ENCODE measurements around the gene ADGRE3. TPM values are rescaled to one million over a fixed set of nuclear protein-coding genes. Genes with fewer than 3 reads are reported as not detected.

ADGRE3 gene
- not detected in 2 replicates for total RNA-seq (2014; rRNA removed; shearing (Covaris generic))

GRCh38 chr19:14674764-14675163 is at the start of gene ADGRE3:
Gene ADGRE3, minus strand, starts transcription at chr19:14674844. Its CDS starts 74 bp downstream, at chr19:14674770.
- DNase-seq (ENCODE audit: low read depth) = no peak

DNA sequence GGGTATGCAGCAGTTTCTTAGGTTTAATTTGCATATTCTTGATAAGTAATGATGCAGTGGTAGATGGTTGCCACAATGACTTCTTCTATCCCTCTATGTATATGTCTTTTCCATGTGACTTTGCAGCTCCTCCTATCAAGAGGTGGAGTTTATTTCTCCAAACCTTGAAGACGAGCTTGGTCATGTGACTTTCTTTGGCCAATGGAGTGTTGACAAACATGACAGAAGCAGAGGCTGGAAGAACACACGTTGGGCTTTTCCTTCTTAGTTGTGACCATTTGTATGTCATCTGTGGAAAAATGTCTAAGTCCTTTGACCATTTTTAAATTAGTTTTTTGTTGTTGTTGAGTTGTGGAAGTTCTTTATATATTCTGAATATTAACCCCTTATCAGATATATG is 47.5 kb upstream of the ADGRE3 start:
- no peak for DNase-seq (ENCODE audit: low read depth)

DNA sequence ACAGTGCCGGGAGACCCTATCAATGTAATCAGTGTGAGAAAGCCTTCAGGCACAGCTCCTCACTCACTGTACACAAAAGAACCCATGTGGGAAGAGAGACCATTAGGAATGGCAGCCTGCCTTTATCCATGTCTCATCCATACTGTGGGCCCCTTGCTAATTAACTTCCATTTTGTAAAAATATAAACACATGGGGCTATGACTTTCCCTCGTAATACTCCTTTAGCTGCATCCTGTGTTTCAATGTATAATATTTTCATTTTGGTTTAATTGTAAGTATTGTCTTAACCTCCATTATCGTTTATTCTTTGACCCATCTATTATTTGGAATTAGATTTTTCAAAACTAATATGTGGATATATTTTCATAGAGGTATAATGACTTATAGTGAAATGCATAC is 44.5 kb upstream of the ADGRE3 start:
- DNase-seq (ENCODE audit: low read depth) = no peak

DNA sequence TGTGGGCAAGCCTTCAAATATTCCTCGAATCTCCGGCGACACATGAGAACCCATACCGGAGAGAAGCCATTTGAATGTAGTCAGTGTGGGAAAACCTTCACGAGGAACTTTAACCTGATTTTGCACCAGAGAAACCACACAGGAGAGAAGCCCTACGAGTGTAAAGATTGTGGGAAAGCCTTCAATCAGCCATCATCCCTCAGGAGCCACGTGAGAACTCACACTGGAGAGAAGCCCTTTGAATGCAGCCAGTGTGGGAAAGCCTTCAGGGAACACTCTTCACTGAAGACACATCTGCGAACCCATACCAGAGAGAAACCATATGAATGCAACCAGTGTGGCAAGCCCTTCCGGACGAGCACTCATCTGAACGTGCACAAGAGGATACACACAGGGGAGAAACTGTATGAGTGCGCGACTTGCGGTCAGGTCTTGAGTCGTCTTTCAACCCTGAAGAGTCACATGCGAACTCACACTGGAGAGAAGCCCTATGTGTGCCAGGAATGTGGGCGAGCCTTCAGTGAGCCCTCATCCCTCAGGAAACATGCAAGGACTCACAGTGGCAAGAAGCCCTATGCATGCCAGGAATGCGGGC is 44.0 kb upstream of the ADGRE3 start:
- DNase-seq (ENCODE audit: low read depth) = no peak

DNA sequence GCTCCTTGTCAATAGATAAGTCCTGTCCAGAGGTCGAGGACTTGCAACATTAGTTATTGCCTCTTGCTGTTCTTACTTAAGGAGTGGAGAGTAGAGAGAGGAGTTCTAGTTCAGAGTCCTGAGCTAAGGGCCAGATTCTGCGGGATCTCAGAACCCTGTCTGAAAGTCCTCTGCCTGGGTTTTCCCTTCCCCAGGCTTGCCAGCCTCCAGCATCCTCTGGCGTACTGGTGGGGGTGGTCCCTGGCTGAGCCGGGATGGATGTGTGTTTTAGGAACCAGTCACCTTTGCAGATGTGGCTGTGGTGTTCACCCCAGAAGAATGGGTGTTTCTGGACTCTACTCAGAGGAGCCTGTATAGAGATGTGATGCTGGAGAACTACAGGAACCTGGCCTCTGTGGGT is 41.2 kb upstream of the ADGRE3 start:
- DNase-seq (ENCODE audit: low read depth) = no peak

DNA sequence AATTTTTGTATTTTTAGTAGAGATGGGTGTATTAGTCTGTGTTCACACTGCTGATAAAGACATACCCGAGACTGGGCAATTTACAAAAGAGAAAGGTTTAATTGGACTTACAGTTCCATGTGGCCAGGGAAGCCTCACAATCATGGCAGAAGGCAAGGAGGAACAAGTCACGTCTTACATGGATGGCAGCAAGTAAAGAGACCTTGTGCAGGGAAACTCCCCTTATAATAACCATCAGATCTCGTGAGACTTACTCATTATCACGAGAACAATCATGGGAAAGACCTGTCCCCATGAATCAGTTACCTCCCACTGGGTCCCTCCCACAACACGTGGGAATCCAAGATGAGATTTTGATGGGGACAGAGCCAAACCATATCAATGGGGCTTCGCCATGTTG is 29.8 kb upstream of the ADGRE3 start:
- no peak for DNase-seq (ENCODE audit: low read depth)

DNA sequence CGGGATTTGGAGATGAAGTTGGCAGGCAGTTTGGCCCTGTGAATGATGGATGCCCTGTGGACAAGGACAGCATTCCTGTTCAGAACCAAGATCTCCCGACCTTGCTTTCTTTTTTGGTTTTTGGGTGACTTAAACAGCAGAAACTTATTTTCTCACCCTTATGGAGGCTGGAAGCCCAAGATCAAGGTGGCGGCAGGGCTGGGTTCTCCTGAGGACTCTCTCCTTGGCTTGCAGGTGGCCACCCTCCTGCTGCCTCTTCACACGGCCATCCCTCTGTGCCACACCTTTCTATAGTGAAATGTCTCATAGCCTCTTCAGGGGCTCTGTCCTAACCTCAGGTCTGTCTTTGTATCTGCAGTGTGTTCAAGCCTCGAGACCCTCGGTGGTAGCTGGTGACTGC is 29.2 kb upstream of the ADGRE3 start:
- no peak for DNase-seq (ENCODE audit: low read depth)

- no peak for DNase-seq (ENCODE audit: low read depth)
These were observed 26.2 kb upstream of the ADGRE3 start for GRCh38 chr19:14700711-14701375.

DNA sequence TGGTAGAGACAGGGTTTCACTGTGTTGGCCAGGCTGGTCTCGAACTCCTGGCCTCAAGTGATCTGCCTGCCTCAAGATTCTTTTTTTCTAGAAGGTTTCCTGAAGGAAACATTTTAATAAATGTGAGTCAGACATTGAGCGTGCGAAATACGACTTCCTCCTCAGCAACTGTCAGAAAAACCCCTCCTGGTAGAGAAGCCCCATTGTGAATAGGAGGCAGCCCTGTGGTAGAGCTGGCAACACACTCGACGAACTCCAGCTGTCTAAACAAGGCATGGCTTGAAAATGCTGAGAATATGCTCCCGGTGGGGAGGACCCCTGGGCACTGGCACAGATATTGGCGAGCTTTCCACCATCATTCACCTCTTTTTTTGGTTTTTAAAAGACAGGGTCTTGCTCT is 25.0 kb upstream of the ADGRE3 start:
- DNase-seq (ENCODE audit: low read depth) = peak; percentile 41

GRCh38 chr19:14695471-14695870 is 20.8 kb upstream of the ADGRE3 start:
- DNase-seq (ENCODE audit: low read depth) = no peak

DNA sequence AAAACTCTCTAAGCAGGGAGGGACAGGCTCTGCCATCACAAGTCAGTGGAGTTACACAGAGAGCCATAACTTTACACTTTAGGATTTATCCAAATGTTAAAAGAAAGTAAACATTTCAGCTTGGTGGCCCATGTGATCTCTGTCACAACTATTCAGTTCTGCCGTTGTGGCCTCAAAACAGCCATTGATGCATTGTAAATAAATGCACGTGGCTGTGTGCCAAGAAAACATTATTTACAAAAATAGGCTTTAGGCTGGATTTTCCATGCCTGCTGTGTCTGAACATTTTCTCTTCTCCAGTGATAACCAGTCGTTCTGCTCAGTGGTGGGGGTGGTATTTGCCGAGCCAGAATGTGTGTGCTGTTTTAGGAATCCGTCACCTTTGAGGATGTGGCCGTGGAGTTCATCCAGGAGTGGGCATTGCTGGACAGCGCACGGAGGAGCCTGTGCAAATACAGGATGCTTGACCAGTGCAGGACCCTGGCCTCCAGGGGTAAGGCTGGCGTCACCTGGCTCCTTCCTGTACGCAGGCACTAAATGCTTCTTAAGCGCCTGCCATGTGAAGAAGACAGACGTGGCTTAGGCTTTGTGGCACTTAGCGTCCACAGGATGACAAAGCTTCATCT is 20.1 kb upstream of the ADGRE3 start:
- DNase-seq (ENCODE audit: low read depth) = no peak

DNA sequence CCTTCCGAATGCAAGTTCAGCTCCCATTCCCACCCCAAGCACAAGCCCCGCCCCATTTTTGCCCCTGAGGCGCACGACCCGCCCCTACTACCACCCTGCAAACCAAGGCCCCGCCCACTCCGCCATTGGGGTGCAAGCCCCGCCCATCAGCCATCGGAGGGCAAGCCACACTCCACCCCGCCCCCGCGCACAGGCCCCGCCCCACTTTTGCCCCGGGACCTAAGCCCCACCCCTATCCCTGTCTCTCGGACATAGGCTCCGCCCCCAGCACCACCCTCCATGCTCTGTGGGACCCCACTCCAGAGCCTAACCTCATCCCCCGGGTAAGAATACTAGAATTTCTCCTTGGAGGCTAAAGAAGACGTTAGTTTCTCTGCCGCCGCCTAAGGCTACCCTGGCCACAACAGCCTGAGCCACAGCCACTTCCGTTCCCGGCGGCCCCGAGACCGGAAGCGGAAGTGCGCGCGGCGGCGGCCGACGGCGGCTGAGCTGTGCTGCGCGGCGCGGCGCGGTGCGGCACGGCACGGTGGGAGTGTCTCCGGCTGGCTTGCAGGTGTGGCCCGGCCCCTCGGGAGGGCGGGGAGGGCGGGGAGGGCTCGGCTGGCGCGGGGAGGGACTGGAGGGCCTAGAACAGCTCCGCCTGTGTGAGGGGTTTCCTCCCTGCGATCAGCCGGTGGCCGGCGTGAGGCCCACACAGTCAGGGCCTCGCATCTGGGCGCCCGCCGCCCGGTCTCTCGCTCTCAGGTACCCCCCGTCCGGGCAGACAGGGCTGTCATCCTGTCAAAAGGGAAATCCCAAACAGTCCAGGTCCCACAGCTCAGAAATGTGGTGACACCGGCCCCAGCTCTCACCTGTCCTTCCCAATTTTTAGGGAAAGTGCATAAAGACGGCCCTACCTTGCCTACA is 15.2 kb upstream of the ADGRE3 start, which contains the start of gene ZNF333:
Gene ZNF333, plus strand, starts transcription at position 451 of the 906 bp plus-strand sequence. CDS start 3,444 bp downstream, outside the sequence.
- DNase-seq (ENCODE audit: low read depth) = peak; percentile 85

GRCh38 chr19:14686411-14686810 is 11.8 kb upstream of the ADGRE3 start:
- DNase-seq (ENCODE audit: low read depth) = peak; percentile 31

DNA sequence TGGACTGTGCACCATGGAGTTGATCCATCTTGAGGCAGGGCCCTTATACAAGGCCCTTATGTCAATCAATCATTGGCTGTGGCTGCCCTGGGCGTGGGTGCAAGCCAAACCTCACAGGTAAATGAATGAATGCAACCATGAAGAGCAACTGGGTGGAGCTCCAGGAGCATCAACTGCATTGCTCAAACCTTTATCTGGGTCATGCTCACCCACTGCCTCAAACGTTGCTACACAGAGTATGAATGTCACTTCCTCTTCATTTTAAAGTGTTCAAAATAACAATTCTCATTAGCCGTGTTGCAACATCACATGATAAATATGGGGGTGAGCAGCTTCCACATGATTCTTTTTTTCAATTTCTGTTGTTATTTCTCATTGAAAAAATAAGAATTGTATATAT is 8.8 kb upstream of the ADGRE3 start:
- no peak for DNase-seq (ENCODE audit: low read depth)

DNA sequence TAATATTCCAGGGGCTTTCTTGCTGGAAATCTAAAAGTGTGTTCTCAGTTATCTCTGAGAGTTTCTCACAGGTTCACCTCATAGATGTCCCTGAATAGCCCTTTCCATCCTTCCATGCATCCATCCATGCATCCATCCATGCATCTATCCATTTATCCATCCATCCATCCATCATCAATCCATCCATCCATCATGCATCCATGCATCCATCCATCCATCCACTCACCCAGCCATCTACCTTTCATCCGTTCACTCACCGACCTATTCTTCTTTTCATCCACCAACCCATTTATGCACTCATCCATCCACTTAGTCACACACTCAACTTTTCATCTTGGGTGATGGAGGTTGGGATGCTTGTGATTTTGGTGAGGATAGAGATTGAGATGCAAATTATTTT is 7.4 kb upstream of the ADGRE3 start:
- DNase-seq (ENCODE audit: low read depth) = no peak

DNA sequence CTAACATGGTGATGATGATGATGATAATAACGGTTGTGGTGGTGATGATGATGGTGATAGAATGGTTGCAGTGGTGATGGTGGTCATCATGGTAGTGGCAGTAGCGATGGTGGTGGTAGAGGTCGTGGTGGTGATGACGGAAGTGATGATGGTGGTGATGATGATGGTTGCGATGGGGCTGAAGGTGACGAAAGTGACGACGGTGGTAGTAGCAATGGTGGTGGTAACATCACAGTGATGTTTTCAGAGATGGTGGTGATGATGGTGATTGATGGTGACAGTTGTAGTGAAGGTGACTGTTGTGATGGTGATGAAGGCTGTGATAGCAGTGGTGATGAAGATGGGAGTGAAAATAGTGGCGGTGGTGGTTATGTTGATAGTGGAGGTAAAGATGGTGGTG is 3.6 kb upstream of the ADGRE3 start:
- no peak for DNase-seq (ENCODE audit: low read depth)

GRCh38 chr19:14677464-14677863 is 2.8 kb upstream of the ADGRE3 start:
- DNase-seq (ENCODE audit: low read depth) = no peak

- DNase-seq (ENCODE audit: low read depth) = no peak
These were observed 2.1 kb upstream of the ADGRE3 start for GRCh38 chr19:14676762-14677161.

DNA sequence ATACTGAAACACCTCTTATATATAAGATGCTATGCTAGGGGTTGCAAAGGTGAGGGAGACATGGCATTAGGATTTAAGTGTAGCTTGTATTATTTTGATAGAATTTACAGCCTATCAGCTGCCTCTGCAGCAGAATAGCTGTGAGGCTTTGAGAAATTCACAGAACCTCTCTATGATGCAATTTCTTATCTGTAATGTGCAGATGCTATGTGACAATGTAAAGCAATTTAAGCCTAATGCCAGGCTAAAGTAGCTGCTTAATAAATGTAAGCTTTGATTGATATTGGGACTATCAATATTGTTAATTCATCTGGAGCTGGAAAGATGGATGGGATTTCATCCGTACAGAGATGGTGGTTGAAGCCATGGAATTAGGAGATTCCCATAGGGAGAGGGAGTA is 1.6 kb downstream of the ADGRE3 start:
- DNase-seq (ENCODE audit: low read depth) = no peak

GRCh38 chr19:14672188-14672872 is 2.3 kb downstream of the ADGRE3 start:
- DNase-seq (ENCODE audit: low read depth) = no peak

GRCh38 chr19:14670408-14670807 is 4.2 kb downstream of the ADGRE3 start:
- no peak for DNase-seq (ENCODE audit: low read depth)

DNA sequence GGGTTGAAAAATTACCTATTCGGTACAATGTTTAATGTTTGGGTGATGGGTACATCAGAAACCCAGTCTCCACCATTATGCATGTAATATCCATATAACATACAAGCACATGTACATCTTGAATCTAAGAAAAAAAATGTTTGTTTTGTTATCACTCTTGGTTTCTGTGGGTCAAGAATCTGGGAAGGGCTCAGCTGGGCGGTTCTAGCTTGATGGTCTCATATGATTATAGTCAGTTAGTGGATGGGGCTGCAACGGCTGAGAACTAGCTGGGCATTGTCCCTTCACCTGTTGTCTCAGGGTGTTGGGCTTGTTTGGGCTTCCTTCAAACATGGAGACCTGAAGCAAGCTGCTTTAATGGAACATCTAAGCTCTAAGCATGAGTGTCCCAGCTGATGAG is 4.7 kb downstream of the ADGRE3 start:
- no peak for DNase-seq (ENCODE audit: low read depth)

All from RPMI7951 (cell line).